Activated T-cell treated with anti-CD3 and anti-CD28 coated beads, Interleukin-2, amount 50 U/mL, for 48 hours (primary cell): ENCODE data around the gene KCNK4.
A peak's percentile ranks its signal among the peaks of the same experiment; 100 is the strongest.
"Not testable (repeated sequence)": the region's sequence is repeated elsewhere in the genome, so short reads cannot be mapped to it uniquely, and the experiment has no call there.

Experiments
- DNase-seq, 2 experiments: peaks; one replicate each; pipeline ENCODE4 v3.0.0-alpha.2; 2020

The KCNK4 gene

DNA sequence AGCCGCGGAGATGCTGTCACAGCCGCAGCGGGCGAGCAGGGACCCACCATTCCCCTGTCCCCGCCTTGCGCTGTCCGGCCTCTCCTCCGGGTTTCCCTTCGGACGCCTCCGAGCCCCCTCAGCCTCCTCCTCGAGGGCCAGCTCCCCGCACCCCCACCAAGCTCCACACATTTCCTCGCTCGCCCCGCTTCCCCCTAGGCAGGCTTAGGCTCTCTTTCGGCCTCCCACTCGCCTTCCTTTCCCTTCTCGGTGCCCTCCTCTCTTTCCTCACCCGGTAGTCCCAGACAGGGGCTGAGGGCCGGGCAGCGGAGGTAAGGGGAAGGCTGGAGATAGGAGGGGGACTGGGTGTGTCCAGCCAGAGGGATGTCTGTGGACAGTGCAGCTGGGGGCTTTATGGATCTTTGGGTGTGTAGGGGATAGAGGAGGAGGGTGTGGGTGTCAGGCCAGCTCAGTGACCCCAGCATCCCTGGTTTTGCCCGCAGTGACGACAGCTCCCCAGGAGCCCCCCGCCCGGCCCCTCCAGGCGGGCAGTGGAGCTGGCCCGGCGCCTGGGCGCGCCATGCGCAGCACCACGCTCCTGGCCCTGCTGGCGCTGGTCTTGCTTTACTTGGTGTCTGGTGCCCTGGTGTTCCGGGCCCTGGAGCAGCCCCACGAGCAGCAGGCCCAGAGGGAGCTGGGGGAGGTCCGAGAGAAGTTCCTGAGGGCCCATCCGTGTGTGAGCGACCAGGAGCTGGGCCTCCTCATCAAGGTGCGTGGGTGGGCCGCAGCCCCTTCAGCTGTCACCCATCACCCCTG lies 1.6 kb downstream of the KCNK4 start:
- DNase-seq, result no peak

DNA sequence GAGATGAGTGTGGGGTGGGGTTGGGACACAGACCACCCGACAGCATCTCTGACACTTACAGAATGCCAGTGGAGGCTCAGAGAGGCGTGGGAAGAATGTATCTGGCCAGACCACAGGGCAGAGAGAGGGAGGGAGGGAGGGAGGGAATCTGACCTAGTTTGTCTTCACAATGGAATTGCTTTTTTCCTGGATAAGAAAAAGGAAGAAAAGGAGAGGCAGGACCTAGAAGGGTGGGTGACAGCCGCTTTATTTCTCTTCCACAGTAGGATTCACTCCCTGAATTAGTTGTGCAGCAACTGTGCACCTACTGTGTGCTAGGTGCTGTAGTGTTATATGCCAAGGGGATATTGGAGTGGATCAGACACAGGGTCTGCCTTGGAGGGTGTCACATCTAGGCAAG lies 3.7 kb downstream of the KCNK4 start:
- no peak for DNase-seq

DNA sequence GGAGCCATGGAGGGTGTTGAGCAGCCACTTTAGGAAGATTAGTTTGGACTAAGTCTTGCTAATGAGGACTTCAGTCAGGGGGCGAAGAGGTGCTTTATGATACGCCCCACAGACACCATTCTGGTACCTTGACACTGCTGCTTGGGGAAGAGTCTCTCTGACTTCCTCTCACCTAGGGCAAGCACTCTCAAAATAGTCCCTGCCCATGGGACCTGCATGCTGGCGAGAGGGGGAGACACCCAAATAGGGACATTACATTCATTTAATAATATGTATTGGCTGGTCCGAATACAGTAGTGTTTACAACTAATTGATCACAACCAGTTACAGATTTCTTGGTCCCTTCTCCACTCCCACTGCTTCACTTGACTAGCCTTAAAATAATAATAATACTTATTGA lies 4.7 kb downstream of the KCNK4 start:
- DNase-seq, result no peak

DNA sequence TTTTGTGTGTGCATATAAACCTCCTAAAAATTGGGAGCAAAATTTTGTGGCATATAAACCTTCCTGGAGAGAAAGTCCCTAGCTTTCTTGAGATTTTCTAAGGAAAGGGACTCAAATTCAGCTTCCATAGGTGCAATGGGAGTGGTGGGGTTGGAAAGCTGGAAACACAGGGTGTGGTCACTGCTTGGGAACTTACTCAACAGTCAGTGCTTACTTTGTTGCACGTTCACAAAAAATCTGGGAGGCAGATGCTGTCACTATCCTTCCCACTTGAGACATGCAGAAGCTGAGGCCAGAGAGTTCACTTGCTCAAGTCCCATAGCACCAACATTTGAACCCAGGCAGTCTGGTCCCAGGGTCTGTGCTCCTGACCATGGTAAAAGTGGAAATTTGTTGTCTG lies 5.1 kb downstream of the KCNK4 start:
- DNase-seq, result no peak

DNA sequence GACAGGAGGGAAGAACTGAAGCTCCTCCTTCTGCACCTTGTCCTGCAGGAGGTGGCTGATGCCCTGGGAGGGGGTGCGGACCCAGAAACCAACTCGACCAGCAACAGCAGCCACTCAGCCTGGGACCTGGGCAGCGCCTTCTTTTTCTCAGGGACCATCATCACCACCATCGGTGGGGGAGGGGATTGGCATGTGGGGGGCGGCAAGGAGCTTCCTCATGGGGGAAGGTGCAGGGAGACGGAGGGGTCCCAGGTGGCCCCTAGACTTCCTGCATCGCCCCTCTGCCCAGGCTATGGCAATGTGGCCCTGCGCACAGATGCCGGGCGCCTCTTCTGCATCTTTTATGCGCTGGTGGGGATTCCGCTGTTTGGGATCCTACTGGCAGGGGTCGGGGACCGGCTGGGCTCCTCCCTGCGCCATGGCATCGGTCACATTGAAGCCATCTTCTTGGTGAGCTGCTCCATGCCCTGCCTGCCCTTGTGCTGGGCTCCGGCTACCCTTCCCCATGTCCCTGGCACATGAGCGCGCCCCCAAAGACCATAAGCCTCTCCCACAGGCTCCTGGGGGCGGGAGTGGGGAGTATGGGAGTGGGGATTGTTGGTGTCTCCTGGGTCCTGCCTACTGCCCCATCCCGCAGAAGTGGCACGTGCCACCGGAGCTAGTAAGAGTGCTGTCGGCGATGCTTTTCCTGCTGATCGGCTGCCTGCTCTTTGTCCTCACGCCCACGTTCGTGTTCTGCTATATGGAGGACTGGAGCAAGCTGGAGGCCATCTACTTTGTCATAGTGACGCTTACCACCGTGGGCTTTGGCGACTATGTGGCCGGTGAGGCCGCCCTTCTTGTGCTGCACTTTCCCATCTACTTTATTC lies 6.0 kb downstream of the KCNK4 start:
- no peak for DNase-seq

DNA sequence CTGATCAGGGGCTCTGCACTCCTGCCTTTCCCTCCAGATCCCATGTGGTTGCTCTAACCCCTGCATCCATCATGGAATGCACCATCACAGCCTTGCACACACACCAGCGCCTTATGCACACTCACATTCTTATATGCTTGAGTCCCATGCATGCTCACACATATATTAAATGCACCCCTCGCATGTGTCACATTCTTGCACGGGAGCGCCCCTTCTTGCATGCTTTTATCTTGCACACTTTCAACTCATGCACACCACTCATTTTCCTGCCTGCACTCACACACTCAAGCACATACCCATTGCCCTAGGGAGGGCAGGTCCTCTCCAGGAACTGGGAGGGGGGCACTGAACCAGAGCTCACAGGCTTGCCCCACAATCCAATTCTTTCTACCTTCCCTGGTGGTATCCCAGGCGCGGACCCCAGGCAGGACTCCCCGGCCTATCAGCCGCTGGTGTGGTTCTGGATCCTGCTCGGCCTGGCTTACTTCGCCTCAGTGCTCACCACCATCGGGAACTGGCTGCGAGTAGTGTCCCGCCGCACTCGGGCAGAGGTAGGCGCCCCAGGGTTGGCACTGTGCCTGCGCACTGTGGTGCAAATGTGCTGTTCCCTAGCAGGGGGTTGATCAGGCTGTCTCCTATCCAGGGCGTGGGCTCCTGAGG lies 6.7 kb downstream of the KCNK4 start:
- DNase-seq, result no peak

DNA sequence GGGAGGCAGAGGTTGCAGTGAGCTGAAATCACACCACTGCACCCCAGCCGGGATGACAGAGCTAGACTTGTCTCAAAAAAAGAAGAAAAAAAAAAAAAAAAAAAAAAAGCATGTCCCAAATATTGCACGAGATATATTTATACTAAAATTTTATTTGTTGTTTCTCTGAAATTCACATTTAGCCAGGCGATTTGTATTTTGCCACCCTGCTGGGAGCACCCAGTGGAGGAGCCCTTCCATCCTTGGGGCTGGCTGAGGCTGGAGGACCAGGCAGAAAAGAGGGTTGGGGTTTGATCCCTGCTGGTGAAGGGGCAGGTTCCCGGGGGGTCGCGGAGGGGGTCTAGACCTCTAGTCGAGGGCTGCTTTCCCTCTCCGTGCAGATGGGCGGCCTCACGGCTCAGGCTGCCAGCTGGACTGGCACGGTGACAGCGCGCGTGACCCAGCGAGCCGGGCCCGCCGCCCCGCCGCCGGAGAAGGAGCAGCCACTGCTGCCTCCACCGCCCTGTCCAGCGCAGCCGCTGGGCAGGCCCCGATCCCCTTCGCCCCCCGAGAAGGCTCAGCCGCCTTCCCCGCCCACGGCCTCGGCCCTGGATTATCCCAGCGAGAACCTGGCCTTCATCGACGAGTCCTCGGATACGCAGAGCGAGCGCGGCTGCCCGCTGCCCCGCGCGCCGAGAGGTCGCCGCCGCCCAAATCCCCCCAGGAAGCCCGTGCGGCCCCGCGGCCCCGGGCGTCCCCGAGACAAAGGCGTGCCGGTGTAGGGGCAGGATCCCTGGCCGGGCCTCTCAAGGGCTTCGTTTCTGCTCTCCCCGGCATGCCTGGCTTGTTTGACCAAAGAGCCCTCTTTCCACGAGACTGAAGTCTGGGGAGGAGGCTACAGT lies 8.1 kb downstream of the KCNK4 start:
- DNase-seq, result no peak

DNA sequence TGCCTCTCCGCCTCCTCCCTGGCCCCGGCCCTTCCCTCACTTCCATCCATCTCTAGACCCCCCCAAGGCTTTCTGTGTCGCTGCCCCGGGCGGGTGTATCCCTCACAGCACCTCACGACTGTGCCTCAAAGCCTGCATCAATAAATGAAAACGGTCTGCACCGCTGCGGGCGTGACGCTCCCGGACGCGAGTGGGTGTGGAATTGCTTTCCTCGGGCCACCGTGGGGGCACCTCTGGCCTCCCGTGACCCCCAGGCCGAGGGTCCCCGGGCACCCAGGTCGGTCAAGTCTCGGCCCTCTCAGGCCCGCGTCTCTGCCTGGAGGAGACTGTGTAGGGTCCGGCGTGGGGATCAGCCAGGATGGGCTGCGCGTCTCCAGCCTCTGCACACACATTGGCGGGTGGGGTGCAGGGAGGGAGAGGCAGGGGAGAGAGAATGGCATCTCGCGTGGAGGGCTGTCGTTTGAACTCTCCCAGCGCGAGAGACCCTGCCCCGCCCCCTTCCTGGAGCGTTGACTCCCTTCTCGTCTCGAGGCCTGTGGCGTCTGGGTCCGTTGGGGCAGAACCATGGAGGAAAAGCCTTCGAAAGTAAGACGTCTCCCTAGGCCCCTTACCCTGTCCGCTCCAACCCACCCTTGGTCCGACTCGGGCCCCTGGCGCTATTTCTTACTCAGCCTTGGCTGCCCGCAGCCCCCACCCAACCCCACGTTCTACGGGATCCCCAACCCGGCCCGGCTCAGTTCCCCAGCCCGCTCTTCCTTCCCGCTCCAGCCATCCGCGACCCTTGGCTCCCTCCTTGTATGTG lies 8.9 kb downstream of the KCNK4 start, which contains the start of gene CATSPERZ:
Gene CATSPERZ, plus strand, starts transcription at position 512 of the 802 bp plus-strand sequence. Its CDS starts 53 bp downstream, at position 565.
- no peak for DNase-seq

DNA sequence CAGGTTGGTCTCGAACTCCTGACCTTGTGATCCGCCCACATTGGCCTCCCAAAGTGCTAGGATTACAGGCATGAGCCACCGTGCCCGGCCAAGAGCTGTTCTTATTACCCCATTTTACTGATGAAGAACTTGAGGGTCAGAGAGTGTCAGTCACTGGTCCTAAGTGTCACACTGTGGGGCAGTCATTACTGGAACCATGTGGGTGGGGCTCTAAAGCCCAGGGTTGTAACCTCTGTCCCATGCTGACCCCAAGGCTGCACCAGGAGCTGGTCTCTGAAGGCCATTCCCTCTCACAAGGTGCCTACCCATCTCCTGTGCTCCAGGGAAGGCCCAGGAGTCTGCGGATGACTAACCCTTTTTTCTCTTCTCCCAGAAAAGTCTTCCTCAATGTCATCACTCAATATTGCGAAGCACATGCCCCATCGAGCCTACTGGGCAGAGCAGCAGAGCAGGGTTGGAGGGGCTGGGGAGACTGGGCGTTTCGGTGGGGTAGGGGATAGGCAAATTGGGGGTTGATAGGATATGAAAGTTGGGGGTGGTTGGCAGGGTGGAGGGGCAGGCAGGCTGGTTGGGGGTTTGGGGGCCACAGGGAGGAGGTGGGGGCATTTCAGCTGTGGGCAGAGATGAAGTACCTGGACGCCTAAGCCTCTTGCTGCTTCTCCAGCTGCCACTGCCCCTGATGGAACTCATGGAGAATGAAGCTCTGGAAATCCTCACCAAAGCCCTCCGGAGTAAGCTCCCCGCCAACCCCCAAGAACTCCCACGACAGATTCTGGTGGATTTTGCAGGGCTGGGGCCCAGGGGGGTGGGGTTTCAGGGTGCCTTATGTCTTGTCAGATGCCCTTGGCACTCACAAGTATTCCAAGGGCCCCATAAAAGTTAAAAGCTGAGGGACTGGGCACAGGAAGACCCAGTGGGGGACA lies 12.3 kb downstream of the KCNK4 start:
- no peak for DNase-seq

DNA sequence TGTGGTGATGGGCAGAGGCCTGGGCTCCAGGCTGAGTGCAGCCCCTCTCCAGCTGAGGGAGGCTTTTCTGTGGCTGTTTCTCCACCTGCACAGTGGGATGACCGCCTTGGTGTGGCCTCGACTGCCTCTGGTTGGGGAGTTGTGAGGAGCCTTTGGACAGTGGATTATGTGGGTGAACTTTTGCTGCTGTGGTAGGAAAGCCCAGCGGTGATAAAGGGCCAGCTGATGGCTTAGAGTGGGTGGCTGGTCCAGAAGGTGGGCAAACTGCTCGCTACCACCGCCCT lies 12.9 kb downstream of the KCNK4 start:
- no peak for DNase-seq

DNA sequence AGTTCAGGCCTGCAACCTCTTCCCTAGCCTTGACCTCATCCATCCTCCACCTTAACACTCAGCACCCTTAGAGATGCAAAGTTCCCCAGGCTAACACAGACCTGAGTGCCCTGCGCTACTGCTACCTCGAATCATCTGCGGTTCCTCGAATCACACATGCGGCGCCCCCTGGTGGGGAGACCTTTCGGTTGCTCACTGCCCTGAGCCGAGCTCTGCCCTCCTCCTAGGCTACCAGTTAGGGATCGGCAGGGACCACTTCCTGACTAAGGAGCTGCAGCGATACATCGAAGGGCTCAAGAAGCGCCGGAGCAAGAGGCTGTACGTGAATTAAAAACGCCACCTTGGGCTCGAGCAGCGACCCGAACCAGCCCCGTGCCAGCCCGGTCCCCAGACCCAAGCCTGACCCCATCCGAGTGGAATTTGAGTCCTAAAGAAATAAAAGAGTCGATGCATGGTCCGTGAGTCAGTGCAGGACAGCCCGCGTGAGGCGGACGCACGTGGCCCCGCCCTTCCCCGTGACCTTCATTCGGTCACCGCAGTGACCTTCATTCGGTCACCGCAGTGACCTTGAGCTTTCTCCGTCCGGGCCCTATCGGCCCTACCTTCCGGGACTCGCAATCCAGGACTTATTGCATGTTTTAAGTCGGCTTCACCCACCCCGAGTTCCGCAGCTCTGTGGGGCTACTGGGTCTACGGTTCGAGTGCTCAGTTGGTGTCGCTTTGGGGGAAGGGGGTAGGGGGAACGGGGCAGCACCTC lies 13.4 kb downstream of the KCNK4 start:
- peak; percentile 96 to 98 for DNase-seq

DNA sequence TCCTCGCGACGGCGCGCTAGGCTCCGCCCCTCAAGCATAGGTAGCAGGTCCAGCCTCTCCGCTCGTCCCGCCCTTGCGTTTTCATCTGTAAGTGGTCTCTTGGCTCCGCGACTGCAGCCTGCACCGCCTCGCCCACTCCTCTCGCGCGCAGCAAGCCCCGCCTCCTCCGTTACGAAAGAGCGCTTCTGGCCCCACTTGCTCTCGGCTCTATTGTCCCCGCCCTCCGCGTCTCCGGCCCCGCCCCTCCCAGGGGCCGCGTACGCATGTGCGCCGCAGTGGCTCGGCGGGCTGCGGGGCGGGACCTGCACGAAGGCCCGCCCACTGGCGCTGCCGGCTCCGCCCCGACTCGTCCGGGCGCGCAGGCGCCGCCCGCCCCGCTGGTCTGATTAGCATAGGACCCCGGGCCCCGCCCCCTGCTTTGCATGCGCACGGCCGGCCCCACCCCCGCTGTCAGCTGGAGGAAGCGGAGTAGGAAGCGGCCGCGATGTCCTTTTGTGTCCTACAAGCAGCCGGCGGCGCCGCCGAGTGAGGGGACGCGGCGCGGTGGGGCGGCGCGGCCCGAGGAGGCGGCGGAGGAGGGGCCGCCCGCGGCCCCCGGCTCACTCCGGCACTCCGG lies 14.1 kb downstream of the KCNK4 start, which contains the start of gene ESRRA:
Gene ESRRA, plus strand, starts transcription at position 450 of the 616 bp plus-strand sequence. CDS start 1,656 bp downstream, outside the sequence.
- DNase-seq, result peak; percentile 99 to 100

DNA sequence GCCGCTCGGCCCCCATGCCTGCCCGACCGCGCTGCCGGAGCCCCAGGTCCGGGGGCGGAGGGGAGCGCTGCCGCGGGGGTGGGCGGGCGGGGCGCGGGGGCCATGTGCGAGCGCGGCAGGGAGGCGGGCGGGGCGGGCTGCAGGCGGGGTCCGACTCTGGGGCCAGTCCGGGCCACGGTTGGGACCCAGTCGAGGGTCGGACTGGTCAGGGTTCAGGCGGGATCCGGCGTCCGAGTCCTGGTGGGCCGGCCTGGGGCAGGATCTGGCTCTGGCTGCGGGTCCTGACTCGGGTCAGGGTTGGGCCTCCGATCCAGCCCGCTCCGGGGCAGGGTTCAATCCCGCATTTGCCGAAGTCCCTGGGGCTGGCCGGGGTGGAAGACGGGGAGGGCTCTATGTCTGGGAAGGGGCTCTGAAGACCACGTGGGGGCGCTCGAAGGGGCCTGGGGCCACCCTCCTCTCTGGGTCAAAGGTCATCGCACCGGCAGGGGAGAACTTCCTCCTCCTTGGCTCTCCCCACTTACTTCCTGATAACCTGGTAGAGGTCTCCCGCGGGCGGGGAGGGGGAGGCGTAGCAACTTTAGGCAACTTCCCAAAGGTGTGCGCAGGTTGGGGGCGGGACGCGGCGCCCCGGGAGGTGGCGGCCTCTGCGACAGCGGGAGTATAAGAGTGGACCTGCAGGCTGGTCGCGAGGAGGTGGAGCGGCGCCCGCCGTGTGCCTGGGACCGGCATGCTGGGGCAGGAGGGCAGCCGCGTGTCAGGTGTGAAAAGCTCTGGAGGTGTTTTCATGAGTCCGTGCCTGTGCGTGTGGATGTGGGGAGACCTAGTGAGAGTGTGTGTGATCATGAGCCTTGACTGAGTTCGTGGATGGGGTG lies 14.8 kb downstream of the KCNK4 start:
- peak; percentile 80 to 85 for DNase-seq

DNA sequence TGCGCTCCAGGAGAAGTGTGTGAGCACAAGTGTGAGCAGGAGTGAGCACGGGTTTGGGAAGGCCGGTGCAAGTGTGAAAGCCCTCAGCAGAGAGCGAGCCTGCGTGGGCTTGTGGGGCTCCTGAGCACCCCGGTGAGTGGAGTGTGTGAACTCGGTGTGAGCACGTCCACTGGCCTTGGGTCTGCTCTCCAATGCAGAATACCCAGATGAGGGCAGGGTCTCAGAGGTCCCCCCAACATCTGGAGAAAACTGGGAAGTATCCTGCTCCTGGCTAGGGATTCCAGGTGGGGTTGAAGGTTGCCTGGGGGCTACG lies 15.4 kb downstream of the KCNK4 start:
- no peak for DNase-seq

DNA sequence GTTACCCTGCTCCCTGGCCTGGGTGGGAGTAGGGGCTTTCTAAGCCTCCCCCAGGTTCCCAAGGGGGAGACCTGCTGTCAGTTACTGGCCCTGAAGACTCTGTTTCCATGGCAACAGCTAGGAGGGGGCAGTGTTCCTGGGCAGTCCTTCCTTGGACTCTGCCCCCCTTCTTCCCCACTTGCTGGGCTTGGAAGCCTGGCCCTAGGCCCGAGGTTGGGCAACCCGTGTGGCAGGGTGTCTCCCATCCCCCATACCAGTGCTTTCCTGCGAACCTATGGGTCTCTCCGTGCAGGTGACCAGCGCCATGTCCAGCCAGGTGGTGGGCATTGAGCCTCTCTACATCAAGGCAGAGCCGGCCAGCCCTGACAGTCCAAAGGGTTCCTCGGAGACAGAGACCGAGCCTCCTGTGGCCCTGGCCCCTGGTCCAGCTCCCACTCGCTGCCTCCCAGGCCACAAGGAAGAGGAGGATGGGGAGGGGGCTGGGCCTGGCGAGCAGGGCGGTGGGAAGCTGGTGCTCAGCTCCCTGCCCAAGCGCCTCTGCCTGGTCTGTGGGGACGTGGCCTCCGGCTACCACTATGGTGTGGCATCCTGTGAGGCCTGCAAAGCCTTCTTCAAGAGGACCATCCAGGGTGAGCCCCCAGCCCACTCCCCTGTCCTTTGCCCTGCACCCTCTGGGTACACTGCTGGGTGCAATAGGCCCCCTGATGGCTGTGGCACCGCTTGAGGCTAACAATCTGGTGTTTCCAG lies 15.9 kb downstream of the KCNK4 start:
- DNase-seq, result no peak

DNA sequence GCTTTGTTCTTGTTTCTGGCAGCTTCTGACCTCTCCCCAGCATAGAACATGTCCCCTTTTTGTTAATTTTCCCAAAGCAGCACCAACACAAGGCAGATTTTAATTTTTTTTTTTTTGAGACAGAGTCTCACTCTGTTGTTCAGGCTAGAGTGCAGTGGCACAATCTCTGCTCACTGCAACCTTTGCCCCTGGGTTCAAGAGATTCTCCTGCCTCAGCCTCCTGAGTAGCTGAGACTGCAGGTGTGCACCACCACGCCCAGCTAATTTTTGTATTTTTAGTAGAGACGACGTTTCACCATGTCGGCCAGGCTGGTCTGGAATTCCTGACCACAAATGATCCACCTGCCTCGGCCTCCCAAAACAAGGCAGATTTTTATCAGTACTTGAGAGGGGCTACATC lies 16.7 kb downstream of the KCNK4 start:
- not testable (repeated sequence) for DNase-seq

DNA sequence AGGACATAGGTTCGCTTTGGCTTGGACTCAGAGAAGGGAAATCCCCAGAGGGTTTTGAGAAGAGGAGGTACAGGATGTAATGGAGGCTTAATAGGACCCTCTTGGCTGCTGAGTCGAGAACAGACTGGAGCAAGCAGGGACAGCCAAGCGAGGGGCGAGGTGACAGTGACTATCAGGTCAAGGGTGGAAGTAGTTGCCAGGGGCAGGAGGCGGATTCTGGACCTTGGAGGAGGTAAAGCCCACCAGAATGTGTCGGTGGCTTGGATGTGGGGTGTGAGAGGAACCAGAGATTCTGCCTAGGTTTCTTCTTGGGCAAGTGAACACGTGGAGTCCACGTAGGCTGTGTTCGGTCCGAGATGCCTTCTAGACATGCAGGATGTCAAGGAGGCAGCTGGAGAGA lies 21.8 kb downstream of the KCNK4 start:
- DNase-seq, result no peak
